C4-2B (cell line): Measurements from ENCODE around the gene EFHB.

Experiments used
- CTCF ChIP-seq: fragments of 450-650 bp; conservative IDR thresholded peaks from 2 replicates; pipeline ENCODE4 v1.5.1; 2017; ENCODE audit warnings: mild to moderate bottlenecking
- ZFX ChIP-seq: fragments of 450-650 bp; IDR thresholded peaks from 2 replicates; pipeline ENCODE4 v1.6.1; 2017

- TF ChIP-seq CTCF (no peak), ZFX (no peak)
Observed at GRCh38 chr3:19901337-19901736, 32.7 kb downstream of the EFHB start.
